GM10847 (cell line): ENCODE measurements around the gene EFNB3.

Experiments
- POLR2A ChIP-seq: IDR thresholded peaks from 2 replicates; pipeline ENCODE4 v1.6.1; 2011; ENCODE audit not compliant: insufficient read length; ENCODE audit errors: extremely low read depth

EFNB3 gene

GRCh38 chr17:7687072-7687907 lies 17.7 kb upstream of the EFNB3 start, which contains the start of gene TP53:
TP53 (minus strand) TSS chr17:7687490; CDS start chr17:7676594, 10,896 bp downstream.
- peak; percentile 96 for TF ChIP-seq POLR2A

- peak; percentile 24 for TF ChIP-seq POLR2A
Measured at GRCh38 chr17:7687908-7688807, 16.8 kb upstream of the EFNB3 start, which contains the start of gene WRAP53. WRAP53 (plus strand) TSS chr17:7688477; CDS start chr17:7688649, 172 bp downstream.

GRCh38 chr17:7688808-7689316 lies 16.1 kb upstream of the EFNB3 start:
- no peak for TF ChIP-seq POLR2A

GRCh38 chr17:7695586-7695985 lies 9.4 kb upstream of the EFNB3 start:
- no peak for TF ChIP-seq POLR2A

- TF ChIP-seq POLR2A: no peak
Measured at GRCh38 chr17:7697828-7698588, 7.0 kb upstream of the EFNB3 start.

GRCh38 chr17:7700510-7700909 lies 4.5 kb upstream of the EFNB3 start:
- TF ChIP-seq POLR2A: no peak

GRCh38 chr17:7701681-7702080 lies 3.3 kb upstream of the EFNB3 start:
- no peak for TF ChIP-seq POLR2A

- no peak for TF ChIP-seq POLR2A
Measured at GRCh38 chr17:7702776-7703175, 2.2 kb upstream of the EFNB3 start.

- no peak for TF ChIP-seq POLR2A
Measured at GRCh38 chr17:7703584-7704479, 1.2 kb upstream of the EFNB3 start.

- TF ChIP-seq POLR2A: no peak
Measured at GRCh38 chr17:7705269-7706255, 560 bp downstream of the EFNB3 start.

GRCh38 chr17:7706631-7707354 lies 1.8 kb downstream of the EFNB3 start:
- no peak for TF ChIP-seq POLR2A

- TF ChIP-seq POLR2A: no peak
Measured at GRCh38 chr17:7707446-7707845, 2.4 kb downstream of the EFNB3 start.
